NOMO-1 treated with dmso at 0.1 percent for 144 hours (cell line): ENCODE measurements around the gene KIR3DL3.
"Not testable (repeated sequence)": the region's sequence is repeated elsewhere in the genome, so short reads cannot be mapped to it uniquely, and the experiment has no call there.

Source experiments
- DNase-seq: peaks from one replicate; lab custom pipeline; 2025; ENCODE audit not compliant: unreplicated experiment; lab: John Stamatoyannopoulos, UW

KIR3DL3 gene

GRCh38 chr19:54729416-54730188 is 5.4 kb downstream of the KIR3DL3 start:
- DNase-seq: no peak

GRCh38 chr19:54731191-54731590 is 6.9 kb downstream of the KIR3DL3 start:
- DNase-seq: no peak

GRCh38 chr19:54738306-54738705 is 14.1 kb downstream of the KIR3DL3 start, which contains the start of gene KIR2DL3:
KIR2DL3 (plus strand) TSS chr19:54738513; CDS start chr19:54738546, 33 bp downstream.
- DNase-seq: not testable (repeated sequence)

GRCh38 chr19:54738715-54739114 is 14.5 kb downstream of the KIR3DL3 start:
- no peak for DNase-seq

- no peak for DNase-seq
These were observed 15.6 kb downstream of the KIR3DL3 start for GRCh38 chr19:54739587-54740497.

- not testable (repeated sequence) for DNase-seq
These were observed 17.7 kb downstream of the KIR3DL3 start for GRCh38 chr19:54741950-54742349.

GRCh38 chr19:54744080-54744479 is 19.8 kb downstream of the KIR3DL3 start:
- not testable (repeated sequence) for DNase-seq

- peak; percentile 91 for DNase-seq
These were observed 23.5 kb downstream of the KIR3DL3 start for GRCh38 chr19:54747614-54748322.

GRCh38 chr19:54750276-54750675 is 26.0 kb downstream of the KIR3DL3 start:
- not testable (repeated sequence) for DNase-seq

GRCh38 chr19:54756204-54757110 is 32.2 kb downstream of the KIR3DL3 start:
- not testable (repeated sequence) for DNase-seq

- not testable (repeated sequence) for DNase-seq
These were observed 34.3 kb downstream of the KIR3DL3 start for GRCh38 chr19:54758577-54758976.

GRCh38 chr19:54764219-54764618 is 40.0 kb downstream of the KIR3DL3 start:
- DNase-seq: peak; percentile 82

GRCh38 chr19:54766464-54766863 is 42.2 kb downstream of the KIR3DL3 start:
- DNase-seq: not testable (repeated sequence)

GRCh38 chr19:54769646-54770045 is 45.4 kb downstream of the KIR3DL3 start, which contains the start of gene KIR2DL1:
KIR2DL1 (plus strand) TSS chr19:54769793; CDS start chr19:54769851, 58 bp downstream.
- not testable (repeated sequence) for DNase-seq

GRCh38 chr19:54770511-54770910 is 46.3 kb downstream of the KIR3DL3 start:
- DNase-seq: not testable (repeated sequence)

- DNase-seq: not testable (repeated sequence)
These were observed 47.0 kb downstream of the KIR3DL3 start for GRCh38 chr19:54771018-54771960.

- not testable (repeated sequence) for DNase-seq
These were observed 48.4 kb downstream of the KIR3DL3 start for GRCh38 chr19:54772666-54773065.

- not testable (repeated sequence) for DNase-seq
These were observed 51.0 kb downstream of the KIR3DL3 start for GRCh38 chr19:54775095-54775815.
